ENCODE data around the gene DGKD. TPM values are rescaled to one million over a fixed set of nuclear protein-coding genes. Genes with fewer than 3 reads are reported as not detected.

DGKD gene
- total and polyA plus RNA-seq, 2 donors from 2014 or later, result 2.6 to 32.3 TPM

DNA sequence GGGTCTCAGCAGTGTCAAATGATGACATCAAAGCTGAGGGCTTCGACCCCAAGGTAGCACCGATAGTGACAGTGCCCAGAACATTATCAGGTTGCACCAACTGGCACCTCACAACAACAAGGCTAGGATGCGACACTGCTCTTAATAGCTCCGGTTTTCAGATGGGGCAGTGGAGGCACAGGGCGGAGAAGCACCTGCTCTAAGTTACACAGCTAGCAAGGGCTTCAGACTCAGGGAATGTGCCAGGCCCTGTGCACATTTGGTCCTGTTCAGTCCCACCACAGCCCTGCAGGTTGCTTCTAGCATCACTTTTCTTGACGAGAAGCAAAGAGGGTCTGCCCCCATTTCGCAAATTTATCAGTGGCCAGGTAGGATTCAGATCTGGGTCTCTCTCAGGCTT is 74.1 kb downstream of the DGKD start:
- H3K9me3 ChIP-seq (ENCODE audit: control insufficient read depth in 2 of 3, insufficient read depth in 1 of 3, low read length in 3 of 3), result no peaks in the 10 kb centered on the region
- H3K9ac ChIP-seq (ENCODE audit: low read length in 3 of 3), result no peak overlapping the region
- intact Hi-C loops (cut with DNase I), result no loop called here
- H3K4me3 ChIP-seq (ENCODE audit: low read length in 3 of 3), result no peak overlapping the region
- FAIRE-seq, result no peak
- no peak overlapping the region for H3K27ac ChIP-seq (ENCODE audit: low read depth in 2 of 2, low read length in 2 of 2)
- H3K36me3 ChIP-seq (ENCODE audit: control insufficient read depth in 2 of 3, insufficient read depth in 3 of 3, low read length in 3 of 3), result no peaks in the 10 kb centered on the region
- DNase-seq, result no peak
- TF ChIP-seq, protein P1, sequence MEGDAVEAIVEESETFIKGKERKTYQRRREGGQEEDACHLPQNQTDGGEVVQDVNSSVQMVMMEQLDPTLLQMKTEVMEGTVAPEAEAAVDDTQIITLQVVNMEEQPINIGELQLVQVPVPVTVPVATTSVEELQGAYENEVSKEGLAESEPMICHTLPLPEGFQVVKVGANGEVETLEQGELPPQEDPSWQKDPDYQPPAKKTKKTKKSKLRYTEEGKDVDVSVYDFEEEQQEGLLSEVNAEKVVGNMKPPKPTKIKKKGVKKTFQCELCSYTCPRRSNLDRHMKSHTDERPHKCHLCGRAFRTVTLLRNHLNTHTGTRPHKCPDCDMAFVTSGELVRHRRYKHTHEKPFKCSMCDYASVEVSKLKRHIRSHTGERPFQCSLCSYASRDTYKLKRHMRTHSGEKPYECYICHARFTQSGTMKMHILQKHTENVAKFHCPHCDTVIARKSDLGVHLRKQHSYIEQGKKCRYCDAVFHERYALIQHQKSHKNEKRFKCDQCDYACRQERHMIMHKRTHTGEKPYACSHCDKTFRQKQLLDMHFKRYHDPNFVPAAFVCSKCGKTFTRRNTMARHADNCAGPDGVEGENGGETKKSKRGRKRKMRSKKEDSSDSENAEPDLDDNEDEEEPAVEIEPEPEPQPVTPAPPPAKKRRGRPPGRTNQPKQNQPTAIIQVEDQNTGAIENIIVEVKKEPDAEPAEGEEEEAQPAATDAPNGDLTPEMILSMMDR (IDR thresholded peaks at IDR 0.05; ENCODE audit: borderline replicate concordance, extremely low read depth, insufficient read depth), result no peak
- H3K27me3 ChIP-seq (ENCODE audit: control insufficient read depth, insufficient read depth, low read length), result no peaks in the 10 kb centered on the region
- no peaks in the 10 kb centered on the region for H3K4me1 ChIP-seq (ENCODE audit: control insufficient read depth in 2 of 3, insufficient read depth in 2 of 3, low read depth in 1 of 3, low read length in 3 of 3)

DNA sequence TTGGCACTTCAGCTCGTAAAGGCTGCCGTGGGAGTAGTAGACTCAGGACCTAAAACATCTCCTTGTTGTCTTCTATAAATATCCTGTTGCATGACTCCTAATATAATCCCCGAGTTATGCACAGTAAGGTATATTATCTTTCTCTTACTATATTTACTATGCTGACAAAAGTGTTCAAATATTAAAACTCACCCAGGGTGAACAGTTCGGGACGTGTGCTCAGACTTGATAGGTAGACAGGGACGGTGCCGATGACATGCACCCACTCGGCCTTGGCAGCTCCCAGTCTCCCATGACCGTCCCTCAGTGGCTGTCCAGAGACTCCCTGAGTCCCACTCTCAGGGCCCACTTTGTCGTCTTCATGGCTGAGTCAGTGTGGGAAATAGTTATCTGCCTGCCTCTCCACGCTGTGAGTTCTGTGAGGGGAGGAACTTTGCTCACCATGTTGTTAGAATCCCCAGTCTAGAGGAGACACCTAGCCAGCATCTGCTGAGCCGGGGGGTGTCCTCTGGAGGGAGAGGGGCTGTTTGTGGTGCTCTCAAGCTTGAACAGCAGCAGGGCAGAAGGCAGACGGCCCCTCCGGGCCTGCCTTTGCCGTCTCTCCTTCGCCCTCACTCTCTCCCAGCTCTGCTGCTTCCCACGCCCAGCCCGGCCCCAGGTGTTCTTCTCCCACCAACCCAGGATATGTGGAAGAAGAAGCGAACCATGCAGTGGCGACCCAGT is 75.0 kb downstream of the DGKD start:
- Histone ChIP-seq H3K27ac (ENCODE audit: low read depth in 2 of 2, low read length in 2 of 2) (no peak overlapping the region), H3K27me3 (ENCODE audit: control insufficient read depth, insufficient read depth, low read length) (no peaks in the 10 kb centered on the region), H3K36me3 (ENCODE audit: control insufficient read depth in 2 of 3, insufficient read depth in 3 of 3, low read length in 3 of 3) (no peaks in the 10 kb centered on the region), H3K9me3 (ENCODE audit: control insufficient read depth in 2 of 3, insufficient read depth in 1 of 3, low read length in 3 of 3) (no peaks in the 10 kb centered on the region), H3K4me1 (ENCODE audit: control insufficient read depth in 2 of 3, insufficient read depth in 2 of 3, low read depth in 1 of 3, low read length in 3 of 3) (no peaks in the 10 kb centered on the region), H3K9ac (ENCODE audit: low read length in 3 of 3) (no peak overlapping the region), H3K4me3 (ENCODE audit: low read length in 3 of 3) (no peak overlapping the region)
- intact Hi-C loops (cut with DNase I), result no loop called here
- no peak for DNase-seq
- FAIRE-seq, result no peak
- TF ChIP-seq, protein P1 (IDR thresholded peaks at IDR 0.05; ENCODE audit: borderline replicate concordance, extremely low read depth, insufficient read depth), result no peak

DNA sequence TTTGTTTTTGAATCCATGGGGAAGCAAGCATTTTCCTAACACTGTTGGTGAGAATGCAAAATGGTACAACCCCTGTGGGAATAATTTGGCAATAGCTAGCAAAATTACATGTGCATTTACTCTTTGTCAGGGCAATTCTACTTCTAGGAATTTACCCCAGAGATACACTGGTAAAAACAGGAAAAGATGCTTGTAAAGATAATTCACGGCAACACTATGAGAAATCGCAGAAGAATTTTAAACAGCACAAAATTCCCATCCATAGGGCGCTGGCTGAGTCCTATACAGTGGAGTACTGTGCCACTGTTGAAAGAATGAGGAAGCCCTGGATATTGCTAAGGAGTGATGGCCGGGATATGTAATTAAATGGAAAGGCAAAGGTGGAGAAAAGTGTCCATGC is 75.8 kb downstream of the DGKD start:
- TF ChIP-seq, protein P1 (IDR thresholded peaks at IDR 0.05; ENCODE audit: borderline replicate concordance, extremely low read depth, insufficient read depth), result no peak
- Histone ChIP-seq H3K27me3 (ENCODE audit: control insufficient read depth, insufficient read depth, low read length) (no peaks in the 10 kb centered on the region), H3K27ac (ENCODE audit: low read depth in 2 of 2, low read length in 2 of 2) (no peak overlapping the region), H3K36me3 (ENCODE audit: control insufficient read depth in 2 of 3, insufficient read depth in 3 of 3, low read length in 3 of 3) (no peaks in the 10 kb centered on the region), H3K4me1 (ENCODE audit: control insufficient read depth in 2 of 3, insufficient read depth in 2 of 3, low read depth in 1 of 3, low read length in 3 of 3) (no peaks in the 10 kb centered on the region), H3K9ac (ENCODE audit: low read length in 3 of 3) (no peak overlapping the region), H3K9me3 (ENCODE audit: control insufficient read depth in 2 of 3, insufficient read depth in 1 of 3, low read length in 3 of 3) (no peaks in the 10 kb centered on the region), H3K4me3 (ENCODE audit: low read length in 3 of 3) (no peak overlapping the region)
- intact Hi-C loops (cut with DNase I), result no loop called here
- FAIRE-seq, result no peak
- DNase-seq, result no peak

DNA sequence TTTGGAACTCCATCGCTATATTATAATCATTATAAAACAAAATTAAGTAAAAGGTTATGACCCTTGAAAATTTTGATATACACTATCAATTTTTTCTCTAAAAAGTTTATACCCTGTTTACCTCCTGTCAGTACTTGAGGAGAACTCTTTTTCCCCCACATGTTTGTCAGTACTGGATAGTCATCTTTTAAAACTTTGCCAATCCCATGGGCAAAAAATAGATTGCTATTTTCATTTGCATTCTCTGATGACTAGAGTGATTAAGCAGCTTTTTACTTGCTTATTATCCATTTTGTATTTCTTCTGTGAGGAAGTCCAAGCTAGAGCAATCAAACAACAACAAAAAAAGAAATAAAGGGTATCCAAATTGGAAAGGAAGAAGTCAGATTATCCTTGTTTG is 76.4 kb downstream of the DGKD start:
- DNase-seq (no peak), FAIRE-seq (no peak)
- Histone ChIP-seq H3K4me1 (ENCODE audit: control insufficient read depth in 2 of 3, insufficient read depth in 2 of 3, low read depth in 1 of 3, low read length in 3 of 3) (no peaks in the 10 kb centered on the region), H3K27ac (ENCODE audit: low read depth in 2 of 2, low read length in 2 of 2) (no peak overlapping the region), H3K27me3 (ENCODE audit: control insufficient read depth, insufficient read depth, low read length) (no peaks in the 10 kb centered on the region), H3K9me3 (ENCODE audit: control insufficient read depth in 2 of 3, insufficient read depth in 1 of 3, low read length in 3 of 3) (no peaks in the 10 kb centered on the region), H3K9ac (ENCODE audit: low read length in 3 of 3) (no peak overlapping the region), H3K36me3 (ENCODE audit: control insufficient read depth in 2 of 3, insufficient read depth in 3 of 3, low read length in 3 of 3) (no peaks in the 10 kb centered on the region), H3K4me3 (ENCODE audit: low read length in 3 of 3) (no peak overlapping the region)
- intact Hi-C loops (cut with DNase I), result no loop called here
- TF ChIP-seq, protein P1 (IDR thresholded peaks at IDR 0.05; ENCODE audit: borderline replicate concordance, extremely low read depth, insufficient read depth), result no peak

Data from kidney (tissue), 14 donors.